AG10803 (cell line): ENCODE results near the gene MYO1H.

Source experiments
- DNase-seq: peaks from one replicate; pipeline ENCODE4 v3.0.0; 2010; ENCODE audit warnings: low read depth
- H3K4me3 ChIP-seq: 2 replicates; pipeline ENCODE4 v1.5.1; 2011; ENCODE audit warnings: mild to moderate bottlenecking, low read length, control low read depth
- CTCF ChIP-seq: conservative IDR thresholded peaks from 2 replicates; pipeline ENCODE4 v1.5.1; 2011; ENCODE audit warnings: mild to moderate bottlenecking, low read length, control low read depth, inconsistent platforms

Gene MYO1H

GRCh38 chr12:109494348-109494881, 146.7 kb downstream of the MYO1H start:
- no peak for TF ChIP-seq CTCF
- no peak for DNase-seq
- H3K4me3 ChIP-seq = no peak overlapping the region

DNA sequence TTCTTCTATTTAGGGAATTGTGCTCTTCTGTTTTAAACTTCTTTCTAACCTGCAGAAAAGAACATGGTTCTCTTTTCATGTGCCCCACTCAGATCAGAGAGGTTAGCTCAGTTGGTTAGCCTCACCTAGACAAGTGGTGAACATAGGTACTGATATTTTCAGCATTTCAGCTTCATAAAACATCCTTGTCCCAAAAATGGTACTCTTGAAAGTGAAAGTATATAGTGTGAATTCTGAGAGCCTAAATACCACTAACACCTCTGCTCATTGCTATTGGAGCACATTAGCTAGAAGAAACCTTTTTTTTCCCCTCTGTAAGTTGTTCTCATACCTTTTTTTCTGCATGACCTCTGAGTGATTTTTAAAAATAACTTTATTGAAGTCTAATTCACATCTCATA, 147.3 kb downstream of the MYO1H start:
- DNase-seq = no peak

DNA sequence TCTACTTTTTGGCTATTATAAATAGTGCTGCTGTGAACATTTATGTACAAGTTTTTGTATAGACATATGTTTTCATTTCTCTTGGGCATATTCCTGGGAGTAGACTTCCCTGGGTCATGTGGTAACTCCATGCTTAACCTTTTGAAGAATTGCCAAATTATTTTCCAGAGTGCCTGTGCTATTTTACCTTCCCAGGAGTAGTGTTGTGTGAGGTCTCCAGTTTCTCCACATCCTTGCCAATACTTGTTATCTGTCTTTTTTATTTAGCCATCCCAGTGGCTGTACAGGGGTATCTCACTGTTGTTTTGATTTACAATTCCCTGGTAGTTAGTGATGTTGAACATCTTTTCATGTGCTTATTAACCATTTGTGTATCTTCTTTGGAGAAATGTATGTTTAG, 148.6 kb downstream of the MYO1H start:
- no peak for TF ChIP-seq CTCF
- H3K4me3 ChIP-seq = no peak overlapping the region
- DNase-seq = no peak

More for the DNA sequence above, 147.3 kb downstream of the MYO1H start:
- no peak for TF ChIP-seq CTCF
- H3K4me3 ChIP-seq = no peak overlapping the region

DNA sequence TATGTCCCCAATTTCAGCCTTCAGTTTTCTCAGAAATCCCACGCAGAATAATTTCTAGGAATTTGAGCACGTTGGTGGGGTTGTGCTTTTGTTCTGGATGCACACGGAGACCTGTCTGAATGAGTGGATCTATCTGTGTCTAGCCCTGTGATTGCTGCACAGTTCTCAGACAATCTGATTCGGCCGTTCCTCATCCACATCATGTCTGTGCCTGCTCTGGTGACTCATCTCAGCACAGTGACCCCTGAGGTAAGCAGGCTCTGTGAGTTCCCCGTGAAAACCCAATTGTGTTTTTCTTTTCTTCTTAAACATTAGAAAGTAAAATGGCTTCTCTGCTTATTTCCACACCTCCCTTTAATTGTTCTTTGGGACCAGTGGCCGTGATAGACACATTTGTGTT, 150.0 kb downstream of the MYO1H start:
- no peak overlapping the region for H3K4me3 ChIP-seq
- TF ChIP-seq CTCF = no peak
- DNase-seq = no peak
